H4 (cell line): Measurements from ENCODE around the gene NR2F1-AS1. TPM values are rescaled to one million over a fixed set of nuclear protein-coding genes. Genes with fewer than 3 reads are reported as not detected.

Experiments used
- DNase-seq: peaks from one replicate; pipeline ENCODE4 v3.0.0-alpha.2; 2015; ENCODE audit warnings: low spot score
- total RNA-seq: library from RNA; depleted of rRNA; stranded (reverse); fragments of >200 nt; shearing (Covaris generic); gene quantifications from 2 replicates; pipeline ENCODE4 v1.2.3, GENCODE V29; 2014

The NR2F1-AS1 gene
- total RNA-seq, 1 experiment from 2014 or later = 5.2 TPM

DNA sequence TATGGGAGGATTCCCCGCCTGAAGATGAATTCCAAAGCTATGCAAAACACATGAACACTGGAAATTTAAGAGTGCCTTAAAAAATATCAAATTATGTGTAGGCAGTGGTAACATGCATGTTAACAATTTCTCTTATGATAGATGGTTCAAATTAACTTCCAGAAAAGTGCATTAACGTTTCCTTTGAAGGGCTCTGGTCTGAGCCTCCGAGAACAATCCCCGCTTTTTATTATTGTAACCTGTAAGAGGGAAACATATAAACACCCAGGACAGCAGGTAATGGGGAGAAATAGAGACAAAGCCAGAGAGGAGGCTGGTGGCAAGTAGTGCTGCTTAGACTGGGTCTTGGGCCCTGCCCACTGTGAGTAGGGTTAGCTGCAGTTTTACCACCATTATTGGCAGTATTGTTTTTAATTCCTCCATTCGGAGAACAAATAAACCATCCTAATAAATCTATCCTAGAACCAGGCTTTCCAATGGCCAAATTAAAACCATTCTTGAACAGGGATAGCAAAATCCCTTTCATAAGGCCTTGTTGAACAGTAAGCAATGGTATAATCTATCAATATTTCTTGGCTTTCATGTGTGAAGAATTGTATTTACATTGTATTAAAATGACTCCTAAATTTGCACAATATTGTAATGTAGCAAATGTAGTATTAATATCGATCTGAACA is 8.3 kb upstream of the NR2F1-AS1 start:
- no peak for DNase-seq

DNA sequence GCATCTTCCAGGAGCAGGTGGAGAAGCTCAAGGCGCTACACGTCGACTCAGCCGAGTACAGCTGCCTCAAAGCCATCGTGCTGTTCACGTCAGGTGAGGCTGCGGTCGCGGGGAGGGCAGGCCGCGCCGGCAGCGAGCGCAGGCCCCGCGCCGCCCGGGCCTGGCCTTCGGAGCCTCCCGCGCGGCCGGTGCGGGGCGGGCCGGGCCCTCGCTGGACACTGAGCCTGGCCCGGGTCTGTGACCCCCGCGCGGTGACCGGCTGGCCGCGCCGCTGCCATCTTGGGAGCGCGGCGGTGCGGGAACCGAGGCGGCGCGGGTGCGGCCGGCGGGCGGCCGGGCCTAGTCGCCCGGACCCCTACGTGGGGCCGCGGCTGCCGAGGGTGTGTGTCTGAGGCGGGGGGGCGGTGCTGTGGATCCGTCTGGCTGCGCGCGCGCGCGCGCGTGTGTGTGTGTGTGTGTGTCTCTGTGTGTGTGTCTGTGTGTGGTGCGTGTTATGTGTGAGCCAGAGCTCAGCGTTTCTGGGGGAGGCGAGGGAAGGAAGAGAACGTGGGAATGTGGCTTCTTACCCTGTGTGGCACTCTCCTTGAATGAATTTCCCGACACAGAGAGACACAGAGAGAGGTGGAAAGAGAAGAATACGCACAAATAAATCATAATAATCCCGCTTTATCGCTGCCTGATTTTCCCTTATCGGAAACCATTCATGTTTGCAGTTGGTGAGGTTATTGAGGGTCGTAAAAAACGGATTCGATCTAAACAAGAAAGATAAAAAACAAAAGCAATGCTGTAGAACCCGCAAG is 7.5 kb upstream of the NR2F1-AS1 start:
- DNase-seq = no peak

DNA sequence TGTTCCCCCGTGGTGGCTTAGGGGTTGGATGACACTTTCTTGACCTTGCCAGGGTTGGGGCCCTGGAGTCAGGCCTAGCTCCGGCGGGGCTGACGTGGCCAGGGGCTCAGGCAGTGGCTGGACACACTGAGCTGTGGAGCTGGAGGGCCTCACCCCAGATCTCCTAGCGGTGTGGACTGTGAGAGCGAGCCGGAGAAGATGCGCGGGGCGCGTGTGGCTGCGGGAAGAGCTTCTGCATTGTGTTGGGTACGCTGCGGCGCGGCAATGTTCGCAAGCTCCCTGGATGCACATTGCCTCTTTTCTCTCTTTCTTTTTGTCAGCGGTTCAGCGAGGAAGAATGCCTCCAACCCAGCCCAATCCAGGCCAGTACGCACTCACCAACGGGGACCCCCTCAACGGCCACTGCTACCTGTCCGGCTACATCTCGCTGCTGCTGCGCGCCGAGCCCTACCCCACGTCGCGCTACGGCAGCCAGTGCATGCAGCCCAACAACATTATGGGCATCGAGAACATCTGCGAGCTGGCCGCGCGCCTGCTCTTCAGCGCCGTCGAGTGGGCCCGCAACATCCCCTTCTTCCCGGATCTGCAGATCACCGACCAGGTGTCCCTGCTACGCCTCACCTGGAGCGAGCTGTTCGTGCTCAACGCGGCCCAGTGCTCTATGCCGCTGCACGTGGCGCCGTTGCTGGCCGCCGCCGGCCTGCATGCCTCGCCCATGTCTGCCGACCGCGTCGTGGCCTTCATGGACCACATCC is 6.8 kb upstream of the NR2F1-AS1 start:
- DNase-seq = no peak

DNA sequence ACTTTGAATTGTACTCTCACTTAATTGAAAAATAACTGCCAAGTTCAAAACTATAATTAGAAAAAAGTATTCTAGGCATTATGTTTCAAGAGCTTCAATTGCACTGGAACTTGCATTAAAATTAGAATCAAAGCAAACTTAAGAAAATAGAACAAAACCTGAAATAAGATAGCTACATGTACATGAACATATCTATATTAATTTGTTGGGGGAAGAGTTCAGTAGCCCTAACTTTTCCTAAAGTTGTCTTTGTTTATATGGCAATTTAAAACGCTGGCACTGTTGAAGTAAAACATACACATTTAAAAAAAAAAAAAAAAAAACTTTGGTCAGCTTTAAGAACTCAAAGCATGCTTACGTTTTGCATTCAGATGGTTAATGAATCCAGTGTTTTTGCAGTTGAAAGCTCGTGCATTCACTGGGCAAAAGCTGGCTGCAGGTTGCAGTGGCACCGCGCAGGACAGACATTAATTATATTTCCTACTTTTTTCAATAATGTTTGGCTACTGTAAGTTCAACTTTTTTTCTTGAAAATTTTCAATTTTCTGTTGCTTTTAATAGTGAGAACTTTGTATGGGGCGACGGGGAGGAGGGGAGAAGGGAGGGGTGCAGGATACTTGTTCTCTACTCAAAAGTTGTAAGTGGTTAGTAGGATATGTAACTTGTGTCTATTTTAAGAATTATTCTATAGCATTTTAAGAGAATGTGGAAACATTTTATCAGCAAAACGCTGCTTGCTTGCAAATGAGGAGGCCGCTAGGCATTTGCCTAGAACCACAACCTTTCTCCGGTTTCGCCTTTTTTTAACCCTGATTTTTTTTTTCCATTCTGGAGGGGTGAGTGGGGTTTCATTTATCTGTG is 5.9 kb upstream of the NR2F1-AS1 start:
- no peak for DNase-seq

DNA sequence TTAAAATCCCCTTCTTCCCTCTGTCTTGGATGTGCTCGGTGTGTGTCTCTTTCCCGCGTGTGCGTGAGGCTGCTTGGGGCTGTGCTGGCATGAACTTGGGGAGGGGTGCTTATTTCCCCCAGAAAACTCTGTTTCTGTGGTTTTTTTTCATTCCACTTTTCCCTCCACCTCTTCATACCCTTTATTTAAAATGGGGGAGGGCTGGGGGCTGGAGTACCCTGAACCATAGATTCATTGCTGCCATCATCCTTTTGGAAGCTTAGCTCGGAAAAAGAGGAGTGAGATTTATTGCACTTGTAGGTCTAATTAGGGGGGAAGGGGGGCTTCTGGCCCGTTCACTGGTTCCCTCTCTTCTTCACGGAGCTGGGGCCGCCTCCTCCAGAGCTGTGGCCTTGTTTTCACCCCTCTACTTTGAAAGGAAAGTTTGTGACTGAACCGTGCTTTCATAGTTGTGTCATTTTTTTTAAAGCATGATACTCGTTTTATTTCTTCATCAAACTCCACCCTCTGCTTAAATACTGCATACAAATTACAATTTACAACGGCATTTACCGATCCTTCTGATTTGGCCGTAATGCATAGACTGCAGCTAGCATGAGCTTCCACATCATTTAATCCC is 4.9 kb upstream of the NR2F1-AS1 start:
- no peak for DNase-seq

DNA sequence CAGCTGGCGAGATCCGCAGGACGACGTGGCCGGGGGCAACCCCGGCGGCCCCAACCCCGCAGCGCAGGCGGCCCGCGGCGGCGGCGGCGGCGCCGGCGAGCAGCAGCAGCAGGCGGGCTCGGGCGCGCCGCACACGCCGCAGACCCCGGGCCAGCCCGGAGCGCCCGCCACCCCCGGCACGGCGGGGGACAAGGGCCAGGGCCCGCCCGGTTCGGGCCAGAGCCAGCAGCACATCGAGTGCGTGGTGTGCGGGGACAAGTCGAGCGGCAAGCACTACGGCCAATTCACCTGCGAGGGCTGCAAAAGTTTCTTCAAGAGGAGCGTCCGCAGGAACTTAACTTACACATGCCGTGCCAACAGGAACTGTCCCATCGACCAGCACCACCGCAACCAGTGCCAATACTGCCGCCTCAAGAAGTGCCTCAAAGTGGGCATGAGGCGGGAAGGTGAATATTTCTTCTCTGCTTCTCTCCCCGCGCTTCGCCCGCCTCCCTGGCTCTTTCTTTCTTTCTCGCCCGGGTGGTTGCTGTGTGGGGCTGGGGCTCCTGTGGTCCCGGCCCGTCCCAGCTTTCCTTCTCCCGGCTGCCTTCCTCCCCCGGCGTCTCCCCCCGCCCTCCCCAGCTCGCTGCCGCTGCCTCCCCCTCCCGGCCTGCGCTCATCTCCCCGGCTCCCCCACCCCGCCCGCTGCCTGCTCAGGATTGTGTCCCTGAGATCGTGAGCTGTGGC is 4.2 kb upstream of the NR2F1-AS1 start:
- DNase-seq = peak; percentile 25

DNA sequence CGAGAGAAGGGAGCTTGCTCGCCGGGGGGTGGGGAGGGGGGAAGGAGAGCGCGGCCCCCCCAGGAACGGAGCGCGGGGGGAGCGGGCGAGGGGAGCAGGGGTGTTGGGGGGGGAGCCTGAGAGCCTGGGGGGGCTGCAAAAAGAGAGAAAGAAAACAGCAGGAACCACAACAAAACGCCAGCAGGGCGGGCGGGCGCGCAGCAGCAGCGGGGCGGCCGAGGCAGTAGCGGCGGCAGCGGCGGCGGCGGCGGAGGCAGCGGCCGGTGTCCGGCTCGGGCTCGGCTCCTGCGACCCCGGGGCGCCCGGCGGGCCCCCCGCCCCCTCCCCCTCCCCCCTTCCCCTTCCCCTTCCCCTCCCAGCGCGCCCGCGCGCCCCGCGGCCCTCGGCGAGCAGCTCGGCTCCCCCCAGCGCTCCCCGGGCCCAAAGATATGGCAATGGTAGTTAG is 3.6 kb upstream of the NR2F1-AS1 start:
- DNase-seq = no peak

DNA sequence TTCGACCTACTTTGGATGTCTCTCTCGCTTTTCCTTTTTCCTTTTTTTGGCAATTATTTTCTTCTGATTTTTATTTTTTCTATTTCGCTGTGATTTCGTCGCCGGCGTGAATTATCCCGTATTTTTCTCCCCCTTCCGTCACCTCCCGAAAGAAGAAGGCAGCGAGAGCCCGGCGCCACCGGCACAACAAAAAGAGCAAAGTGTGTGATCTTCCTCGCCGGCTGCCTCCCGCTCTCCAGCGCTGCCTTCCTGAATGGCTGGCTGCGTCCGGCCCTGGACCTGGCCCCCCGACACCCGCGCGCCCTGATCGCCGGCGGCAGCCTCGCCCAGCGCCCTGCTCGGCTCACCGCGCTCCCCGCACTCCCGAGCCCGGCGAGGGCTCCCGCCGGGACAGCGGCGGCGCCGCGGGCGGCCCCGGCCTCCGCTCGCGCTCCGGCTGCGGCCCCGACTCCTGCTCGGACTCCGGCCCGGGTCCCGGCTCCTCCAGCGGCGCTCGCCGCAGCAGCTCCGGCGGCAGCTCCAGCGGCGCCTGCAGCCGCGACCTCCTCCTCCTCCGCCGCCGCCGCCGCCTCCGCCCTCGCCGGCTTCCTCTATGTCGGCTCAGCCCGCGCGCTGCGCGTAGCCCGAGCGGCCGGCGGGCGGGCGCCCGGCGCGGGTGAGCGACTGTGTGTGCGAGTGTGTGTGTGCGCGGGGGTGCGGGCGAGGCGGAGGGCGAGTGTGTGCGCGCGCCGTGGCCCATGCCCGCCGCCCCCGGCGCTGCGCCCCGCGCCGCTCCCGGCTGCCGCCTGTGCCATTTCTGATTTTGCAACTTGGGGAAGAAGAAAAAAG is 3.0 kb upstream of the NR2F1-AS1 start:
- DNase-seq = peak; percentile 24

DNA sequence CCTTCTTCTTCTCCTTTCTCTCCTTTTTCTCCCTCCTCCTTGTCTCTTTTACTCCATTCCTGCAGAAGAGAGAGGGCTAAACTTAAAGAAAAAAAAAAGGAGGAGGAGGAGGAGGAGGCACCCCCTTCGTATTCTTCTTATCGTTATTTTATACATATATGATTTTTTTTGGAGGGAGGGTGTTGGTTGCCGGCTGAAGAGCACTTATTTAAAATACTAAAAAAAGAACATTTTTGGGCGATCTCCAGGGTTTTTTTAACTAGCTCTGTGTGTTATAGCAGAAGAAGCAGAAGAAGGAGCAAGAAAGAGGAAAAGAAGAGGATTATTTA is 2.4 kb upstream of the NR2F1-AS1 start:
- DNase-seq = no peak

DNA sequence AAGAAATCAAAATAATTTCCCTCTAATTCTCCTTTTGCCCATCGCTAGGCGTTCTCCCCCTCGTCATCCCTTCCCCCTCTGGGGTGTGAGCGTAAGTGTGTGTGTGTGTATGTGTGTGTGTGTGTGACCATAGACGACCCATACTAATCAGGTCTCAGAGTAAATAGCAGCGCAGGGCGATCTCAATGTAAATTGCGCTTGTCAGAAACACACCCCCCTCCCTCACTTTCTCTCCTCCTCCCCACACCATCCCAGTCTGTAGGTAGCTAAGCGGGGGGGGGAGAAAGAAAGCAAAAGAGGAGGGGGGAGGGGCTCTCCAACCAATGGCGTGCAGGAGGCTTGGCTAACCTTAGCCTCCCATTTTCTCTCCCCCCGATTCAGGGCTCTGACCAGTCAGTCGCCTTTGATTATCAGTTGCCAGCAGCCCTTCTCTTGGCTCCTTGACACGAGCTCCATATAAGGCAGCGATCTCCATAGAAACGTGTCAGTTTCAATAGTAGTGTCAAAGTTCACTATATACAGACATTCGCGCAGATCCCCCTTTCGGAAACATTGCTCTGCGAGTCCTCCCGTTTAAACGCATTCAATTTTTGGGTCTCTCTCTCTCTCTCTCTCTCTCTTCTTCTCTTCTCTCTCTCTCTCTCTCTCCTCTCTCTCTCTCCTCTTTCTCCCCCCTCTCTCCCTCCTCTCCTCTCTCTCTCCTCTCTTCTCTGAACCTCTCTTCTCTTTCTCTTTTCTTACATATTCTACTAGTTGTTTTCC is 1.8 kb upstream of the NR2F1-AS1 start, which contains the start of gene NR2F1:
TSS of gene NR2F1 (plus strand) at position 546 of the 762 bp plus-strand sequence. CDS start 1,802 bp downstream, outside the sequence.
- peak; percentile 94 for DNase-seq

DNA sequence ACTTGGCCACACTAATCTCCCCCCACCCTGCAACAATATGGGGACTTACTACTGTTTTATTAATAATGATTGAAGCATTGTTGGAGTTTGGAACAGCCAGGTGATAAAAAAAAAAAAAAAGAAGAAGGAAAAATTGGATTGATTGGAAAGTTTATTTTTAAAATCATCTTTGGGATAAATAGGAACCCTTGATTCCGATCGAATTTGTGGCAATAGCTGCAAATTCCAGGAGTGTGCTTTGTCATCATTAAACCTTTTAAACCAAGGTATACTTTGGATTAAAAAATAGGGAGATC is 1.1 kb upstream of the NR2F1-AS1 start:
- DNase-seq = no peak

DNA sequence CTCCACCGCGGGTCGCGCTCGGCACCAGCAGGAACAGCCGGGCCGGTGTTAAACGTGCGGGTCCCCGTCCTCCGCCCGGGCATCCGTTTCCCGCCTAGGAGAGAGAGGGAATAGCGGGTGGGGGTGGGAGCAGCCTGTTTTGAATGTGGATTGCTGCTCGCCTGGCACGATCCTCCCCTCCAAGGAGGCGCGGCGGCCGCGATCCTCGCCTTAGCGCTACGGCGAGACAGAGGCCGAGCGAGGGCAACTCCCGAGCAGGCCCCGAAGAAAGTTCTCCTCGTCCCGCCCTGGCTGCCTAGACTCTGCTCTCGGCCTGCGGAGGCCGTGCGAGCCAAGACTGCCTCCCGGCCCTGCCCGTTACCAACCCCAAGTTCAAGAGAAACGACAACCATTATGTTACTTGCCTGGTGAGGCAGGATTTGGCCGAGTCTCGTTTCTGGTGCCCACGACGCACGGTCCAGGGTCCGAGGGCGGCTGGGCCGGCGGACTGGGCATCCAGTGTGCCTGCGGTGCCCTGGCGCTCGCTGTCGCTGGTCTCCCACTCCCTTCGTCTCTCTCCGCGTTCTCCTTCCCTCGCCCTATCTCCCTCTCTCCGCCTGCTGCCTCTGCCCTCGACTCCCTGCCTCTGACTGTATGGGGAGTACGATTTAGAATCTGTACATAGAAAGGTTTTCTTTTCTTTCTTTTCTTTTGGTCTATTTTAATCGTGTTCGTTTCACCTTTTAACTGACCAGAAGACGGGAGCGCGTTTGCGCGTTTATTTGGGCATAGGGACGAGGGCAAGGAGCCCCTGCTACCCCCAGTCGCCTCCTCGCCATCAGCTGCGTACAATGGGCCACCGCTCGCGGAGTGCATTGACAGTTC is 724 bp downstream of the NR2F1-AS1 start:
- DNase-seq = peak; percentile 21

DNA sequence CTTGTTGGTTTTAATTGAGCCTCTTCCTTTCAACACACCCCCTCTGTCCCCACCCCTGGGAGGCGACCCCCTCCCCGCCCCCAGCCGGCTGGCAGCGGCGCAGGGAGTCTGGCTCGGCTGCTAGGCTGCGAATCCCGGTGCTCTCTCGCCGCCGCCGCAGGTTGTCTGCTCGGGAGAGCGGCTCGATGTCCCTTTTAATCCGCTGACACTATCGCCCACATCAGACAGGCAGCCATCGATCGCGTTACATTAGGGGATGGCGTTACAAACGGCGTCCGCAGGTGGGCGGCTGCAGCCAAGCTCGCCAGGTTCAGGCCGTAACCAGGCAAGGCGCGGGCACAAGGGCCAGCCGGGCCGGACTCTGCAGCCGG is 1.3 kb downstream of the NR2F1-AS1 start:
- DNase-seq = no peak

DNA sequence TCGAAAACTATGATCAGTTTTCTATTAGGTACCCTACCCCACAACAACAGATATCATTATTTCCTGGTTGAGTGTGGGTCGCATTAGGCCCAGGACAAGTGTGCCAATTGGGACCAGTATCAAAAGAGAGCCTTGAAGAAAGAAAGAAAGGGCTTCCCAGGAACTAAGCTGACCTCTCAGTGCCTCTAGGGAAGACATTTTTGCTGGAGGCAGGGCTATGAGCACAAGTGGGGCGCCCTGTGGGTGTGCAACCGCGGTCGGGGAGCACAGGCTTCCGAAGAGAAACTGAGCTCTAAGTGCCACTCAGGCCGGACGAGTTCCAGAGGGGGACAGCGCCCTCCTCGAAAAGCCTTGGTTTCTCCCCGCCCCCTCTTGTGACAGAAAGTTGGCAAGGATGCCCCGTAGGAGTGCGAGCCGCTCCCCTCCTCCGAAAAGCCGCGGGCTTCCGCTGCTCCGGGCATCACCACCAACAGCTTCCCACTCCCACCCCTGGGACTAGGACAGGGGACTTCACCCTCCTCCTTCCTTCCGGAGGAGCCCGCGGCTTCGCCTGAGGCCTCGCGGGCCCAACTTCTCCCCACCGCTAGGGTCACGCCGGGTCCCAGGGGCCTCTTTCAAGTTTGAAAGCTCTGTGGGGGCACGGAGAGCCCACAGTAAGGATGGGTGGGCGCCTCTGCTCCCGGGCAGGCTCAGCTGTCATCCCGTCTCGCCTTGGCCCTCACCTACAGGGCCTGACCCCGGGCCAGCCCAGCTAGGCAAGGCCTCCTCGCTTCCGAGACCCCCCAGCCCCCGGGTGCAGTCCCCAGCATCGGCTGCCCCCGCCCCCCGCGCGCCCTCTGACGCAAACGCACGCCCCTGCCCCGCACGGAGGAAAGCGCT is 2.0 kb downstream of the NR2F1-AS1 start:
- DNase-seq = no peak

DNA sequence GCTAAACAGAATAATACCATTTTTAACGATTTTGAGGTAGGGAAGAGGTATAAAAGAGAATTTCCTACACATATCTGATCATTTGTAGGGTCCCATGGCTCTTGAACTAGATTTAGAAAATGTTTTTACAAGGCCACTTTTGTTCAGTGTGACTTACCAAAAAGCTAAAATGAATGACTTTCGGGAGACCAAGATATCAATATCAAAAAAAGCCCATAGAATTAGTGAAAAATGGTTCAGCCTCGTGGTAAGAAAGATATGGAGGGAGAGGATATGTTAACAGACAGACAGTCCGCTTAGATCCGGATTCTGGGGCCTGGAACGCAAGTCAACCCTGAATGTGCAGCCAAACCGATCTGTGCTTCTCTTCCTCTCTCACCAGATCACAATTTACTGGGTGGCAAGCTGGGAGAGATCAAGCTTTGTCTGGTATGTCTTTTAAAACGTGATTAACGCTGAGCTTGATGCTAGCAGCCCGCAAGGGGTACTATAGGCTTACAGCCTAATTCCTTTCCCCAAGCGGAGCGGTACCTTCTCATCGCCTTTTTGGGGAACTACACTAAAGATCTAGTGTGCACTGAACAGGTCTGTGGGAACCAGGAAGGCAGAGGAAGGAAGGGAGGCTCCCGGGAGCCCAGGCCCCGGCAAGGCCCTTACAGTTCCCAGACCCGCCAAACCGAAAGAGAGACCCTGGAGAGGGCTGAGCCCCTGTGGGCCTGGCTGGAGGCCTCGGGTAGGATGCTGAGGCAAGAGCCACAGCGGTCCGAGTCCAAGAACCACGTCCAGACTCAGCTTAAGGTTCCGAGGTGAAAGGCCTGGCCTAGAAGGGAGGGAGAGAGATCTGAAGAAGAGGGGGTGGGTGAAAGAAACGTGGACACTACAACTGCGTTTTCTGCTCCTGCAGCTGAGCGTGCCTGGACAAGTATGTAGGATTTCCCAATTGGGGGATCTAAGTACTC is 2.9 kb downstream of the NR2F1-AS1 start:
- no peak for DNase-seq
